Hepatocyte (in vitro differentiated cells): ENCODE results near the gene PLXNC1.

Source experiments
- CTCF ChIP-seq: fragments of 200-600 bp; sonication (generic); IDR thresholded peaks from 2 replicates; pipeline ENCODE4 v1.5.1; 2016; ENCODE audit warnings: antibody characterized with exemption, mild to moderate bottlenecking; ENCODE audit not compliant: poor library complexity
- EZH2phosphoT487 ChIP-seq: fragments of 200-600 bp; sonication (generic); IDR thresholded peaks from one replicate; pipeline ENCODE4 v1.6.1; 2018; ENCODE audit warnings: antibody characterized with exemption, mild to moderate bottlenecking, low read depth, moderate library complexity; ENCODE audit not compliant: unreplicated experiment, severe bottlenecking

- TF ChIP-seq CTCF (no peak), EZH2phosphoT487 (no peak)
Observed at GRCh38 chr12:94272280-94272679, 123.9 kb downstream of the PLXNC1 start.
